ENCODE measurements around the gene HUS1B.

HUS1B gene

GRCh38 chr6:622462-622861, 34.4 kb downstream of the HUS1B start:
- DNase-seq (ENCODE audit: low read depth in 3 of 3), result no peak

GRCh38 chr6:621931-622330, 35.0 kb downstream of the HUS1B start:
- no peak for DNase-seq (ENCODE audit: low read depth in 3 of 3)

GRCh38 chr6:620950-621349, 36.0 kb downstream of the HUS1B start:
- no peak for DNase-seq (ENCODE audit: low read depth in 3 of 3)

- no peak for DNase-seq (ENCODE audit: low read depth in 3 of 3)
Measured at GRCh38 chr6:620166-620565, 36.7 kb downstream of the HUS1B start.

GRCh38 chr6:617456-618100, 39.3 kb downstream of the HUS1B start:
- no peak for DNase-seq (ENCODE audit: low read depth in 3 of 3)

DNA sequence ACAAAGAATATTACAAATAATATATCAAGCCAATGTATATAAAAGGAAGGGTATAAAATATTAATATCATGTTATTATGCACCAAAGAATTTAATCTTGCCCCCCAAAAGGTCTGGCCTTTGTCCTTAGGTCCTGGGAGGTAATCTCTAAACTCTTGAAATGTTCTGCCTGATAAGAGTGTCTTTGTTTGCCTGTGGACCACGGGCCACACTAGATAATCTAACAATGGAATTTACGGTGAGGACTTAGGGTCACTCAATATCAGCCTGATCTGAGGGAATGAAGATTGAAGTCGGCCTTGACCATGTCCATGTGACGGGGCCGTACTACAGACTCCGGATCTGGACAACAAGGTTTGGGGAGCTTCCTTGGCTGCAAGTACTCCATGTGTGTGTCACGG, 42.9 kb downstream of the HUS1B start:
- DNase-seq (ENCODE audit: low read depth in 3 of 3), result no peak

DNA sequence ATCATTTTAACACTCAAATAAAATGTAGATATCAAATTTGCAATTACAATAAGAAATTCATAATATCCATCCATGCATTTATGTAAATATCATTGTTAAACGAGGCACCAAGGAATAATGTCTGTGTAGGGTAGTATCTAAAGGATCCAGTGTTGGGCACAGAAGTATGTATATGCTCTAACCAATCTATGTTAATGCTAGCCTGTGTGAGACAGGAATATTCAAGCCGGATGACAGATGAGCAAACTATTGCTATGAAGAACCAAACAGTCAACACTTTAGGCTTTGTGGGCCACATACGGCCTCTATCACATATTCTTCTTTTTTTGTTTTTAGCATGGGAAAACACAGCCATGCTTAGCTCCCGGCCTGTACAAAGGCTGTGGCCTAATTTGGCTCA, 45.0 kb downstream of the HUS1B start:
- DNase-seq (ENCODE audit: low read depth in 3 of 3), result no peak

- DNase-seq (ENCODE audit: low read depth in 3 of 3), result no peak
Measured at GRCh38 chr6:610882-611281, 46.0 kb downstream of the HUS1B start.

- DNase-seq (ENCODE audit: low read depth in 3 of 3), result no peak
Measured at GRCh38 chr6:609905-610304, 47.0 kb downstream of the HUS1B start.

- no peak for DNase-seq (ENCODE audit: low read depth in 3 of 3)
Measured at GRCh38 chr6:606829-607379, 50.0 kb downstream of the HUS1B start.

Data from stimulated activated CD4-positive, alpha-beta T cell treated with anti-CD3 and anti-CD28 coated beads, TNF-alpha, amount 100 ng/mL, for 4 hours (primary cell).